Memory B cell (primary cell): ENCODE measurements around the gene AMMECR1.
"Not testable (repeated sequence)": the region's sequence is repeated elsewhere in the genome, so short reads cannot be mapped to it uniquely, and the experiment has no call there.

Source experiments
- ATAC-seq: fragments of 150-1000 bp; cut with Tn5 transposase; 2 replicates; pipeline ENCODE4 v1.10.0; 2021; ENCODE audit warnings: low read depth, mild to moderate bottlenecking, moderate library complexity
- DNase-seq, 2 donors: peaks; one replicate each; pipeline ENCODE4 v3.0.0; 2022; ENCODE audit warnings: low spot score in 2 of 2
- H3K27ac Mint-ChIP-seq: one replicate; pipeline ENCODE4 v1.8.0; 2022; ENCODE audit warnings: mild to moderate bottlenecking, moderate library complexity, mixed read lengths
- H3K27me3 Mint-ChIP-seq: one replicate; pipeline ENCODE4 v1.8.0; 2022; ENCODE audit warnings: mixed read lengths
- H3K36me3 Mint-ChIP-seq: one replicate; pipeline ENCODE4 v1.8.0; 2022; ENCODE audit warnings: mild to moderate bottlenecking, mixed read lengths
- H3K4me1 Mint-ChIP-seq: one replicate; pipeline ENCODE4 v1.8.0; 2022; ENCODE audit warnings: mixed read lengths
- H3K4me3 Mint-ChIP-seq: one replicate; pipeline ENCODE4 v1.8.0; 2022; ENCODE audit warnings: mild to moderate bottlenecking, moderate library complexity, mixed read lengths
- H3K9me3 Mint-ChIP-seq: one replicate; pipeline ENCODE4 v1.8.0; 2022; ENCODE audit warnings: mixed read lengths

AMMECR1 gene

GRCh38 chrX:110259117-110259516, 58.8 kb downstream of the AMMECR1 start:
- H3K4me1 Mint-ChIP-seq: peaks cover 2% of the 10 kb centered on the region
- H3K27ac Mint-ChIP-seq: no peak overlapping the region
- no peak for ATAC-seq

DNA sequence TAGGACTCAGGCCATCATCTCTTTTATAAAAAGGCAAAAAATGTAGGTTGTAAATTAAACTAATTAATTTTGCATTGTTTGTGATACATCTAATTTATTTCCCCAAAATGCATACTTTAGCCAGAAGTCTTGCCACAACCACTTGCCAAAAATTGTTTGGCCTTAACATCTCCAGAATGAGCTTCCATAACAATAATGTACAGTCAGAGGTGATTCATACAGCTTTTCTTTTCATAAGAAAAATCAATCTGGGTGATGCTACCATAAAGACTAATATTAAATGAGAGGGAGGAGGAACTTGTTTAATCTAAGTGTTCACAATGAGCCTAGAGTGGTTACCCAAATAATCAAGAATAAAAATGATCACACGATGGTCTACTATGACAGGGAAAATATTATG, 59.3 kb downstream of the AMMECR1 start:
- Mint-ChIP-seq H3K27ac (no peak overlapping the region), H3K4me1 (peaks cover 2% of the 10 kb centered on the region), H3K36me3 (peaks cover 2% of the 10 kb centered on the region), H3K27me3 (no peaks in the 10 kb centered on the region), H3K9me3 (no peaks in the 10 kb centered on the region), H3K4me3 (no peak overlapping the region)
- no peak for DNase-seq
- no peak for ATAC-seq

More at GRCh38 chrX:110259117-110259516, 58.8 kb downstream of the AMMECR1 start:
- Mint-ChIP-seq H3K9me3 (no peaks in the 10 kb centered on the region), H3K4me3 (no peak overlapping the region), H3K36me3 (peaks cover 4% of the 10 kb centered on the region), H3K27me3 (no peaks in the 10 kb centered on the region)
- DNase-seq: no peak

GRCh38 chrX:110257889-110258288, 60.0 kb downstream of the AMMECR1 start:
- peaks cover 3% of the 10 kb centered on the region for H3K4me1 Mint-ChIP-seq
- no peaks in the 10 kb centered on the region for H3K27me3 Mint-ChIP-seq
- H3K36me3 Mint-ChIP-seq: peaks cover 3% of the 10 kb centered on the region
- DNase-seq (no peak), ATAC-seq (no peak)
- no peak overlapping the region for H3K4me3 Mint-ChIP-seq
- no peak overlapping the region for H3K27ac Mint-ChIP-seq
- no peaks in the 10 kb centered on the region for H3K9me3 Mint-ChIP-seq

DNA sequence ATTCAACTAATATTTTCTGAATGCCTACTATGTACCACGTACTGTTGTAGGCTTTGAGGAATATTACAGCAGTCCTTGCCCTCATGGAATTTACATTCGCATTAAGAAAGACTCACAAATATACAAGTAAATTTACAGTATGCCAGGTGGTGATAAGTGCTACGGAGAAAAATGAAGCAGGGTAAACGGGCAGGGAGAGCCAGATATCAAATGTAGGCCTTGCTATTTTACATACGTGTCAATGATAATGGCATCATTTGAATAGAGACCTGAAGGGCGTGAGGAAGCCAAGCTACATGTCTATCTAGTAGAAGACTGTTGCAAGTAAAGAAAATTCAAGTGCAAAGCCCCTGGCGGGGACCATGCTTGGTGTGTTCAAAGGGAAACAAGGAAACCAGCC, 65.2 kb downstream of the AMMECR1 start:
- Mint-ChIP-seq H3K4me1 (peaks cover 19% of the 10 kb centered on the region), H3K27ac (no peak overlapping the region)

GRCh38 chrX:110251961-110252360, 65.9 kb downstream of the AMMECR1 start:
- peaks cover 12% of the 10 kb centered on the region for H3K36me3 Mint-ChIP-seq
- DNase-seq (no peak), ATAC-seq (no peak)
- no peaks in the 10 kb centered on the region for H3K27me3 Mint-ChIP-seq
- H3K4me1 Mint-ChIP-seq: peaks cover 20% of the 10 kb centered on the region
- no peaks in the 10 kb centered on the region for H3K9me3 Mint-ChIP-seq
- H3K27ac Mint-ChIP-seq: no peak overlapping the region
- H3K4me3 Mint-ChIP-seq: no peak overlapping the region

More for the DNA sequence above, 65.2 kb downstream of the AMMECR1 start:
- peaks cover 12% of the 10 kb centered on the region for H3K36me3 Mint-ChIP-seq
- no peaks in the 10 kb centered on the region for H3K27me3 Mint-ChIP-seq
- H3K9me3 Mint-ChIP-seq: no peaks in the 10 kb centered on the region
- DNase-seq (no peak), ATAC-seq (no peak)
- no peak overlapping the region for H3K4me3 Mint-ChIP-seq

DNA sequence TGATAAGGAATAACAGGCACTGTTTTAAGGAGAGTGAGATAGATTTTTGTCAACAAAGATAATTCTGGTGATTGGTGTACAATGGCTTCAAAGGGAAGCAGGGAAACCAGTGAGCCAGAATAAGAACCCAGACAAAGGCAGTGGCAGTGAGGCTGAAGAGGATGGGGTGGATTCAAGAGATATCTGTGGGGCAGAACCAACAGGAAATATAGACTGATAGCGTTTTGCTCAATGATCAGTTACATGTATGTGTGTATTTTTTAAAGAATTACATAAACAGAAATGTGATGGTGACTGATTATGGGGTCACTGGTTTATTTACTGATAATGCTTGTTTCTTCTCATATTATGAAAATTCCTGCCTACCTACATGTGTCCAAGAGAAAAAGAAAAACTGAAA, 66.4 kb downstream of the AMMECR1 start:
- no peak for DNase-seq
- Mint-ChIP-seq H3K4me3 (no peak overlapping the region), H3K27me3 (no peaks in the 10 kb centered on the region), H3K9me3 (no peaks in the 10 kb centered on the region), H3K4me1 (peaks cover 23% of the 10 kb centered on the region), H3K27ac (no peak overlapping the region), H3K36me3 (peaks cover 12% of the 10 kb centered on the region)
- no peak for ATAC-seq

DNA sequence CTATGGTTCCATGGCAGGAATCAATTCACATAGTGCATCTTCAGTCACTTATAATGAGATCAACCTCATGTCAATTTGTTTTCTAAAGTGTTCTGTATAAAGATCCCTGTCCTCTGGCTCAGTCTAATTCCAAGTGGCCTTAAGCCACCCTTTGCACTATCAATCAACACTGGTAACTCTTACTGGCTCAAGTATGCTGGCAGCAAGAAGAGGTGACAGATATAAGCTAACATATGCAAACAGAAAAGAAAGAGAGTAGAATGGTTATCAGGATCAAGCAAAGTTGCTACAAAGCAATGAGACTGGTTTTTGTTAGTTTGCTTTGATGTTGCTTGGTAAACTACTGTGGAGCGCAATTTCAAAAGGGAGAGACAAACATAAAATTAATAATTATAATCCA, 67.0 kb downstream of the AMMECR1 start:
- Mint-ChIP-seq H3K27ac (peak overlapping the region; percentile 51), H3K27me3 (no peaks in the 10 kb centered on the region), H3K4me1 (peaks cover 25% of the 10 kb centered on the region), H3K9me3 (no peaks in the 10 kb centered on the region), H3K36me3 (peaks cover 12% of the 10 kb centered on the region), H3K4me3 (no peak overlapping the region)
- DNase-seq (no peak), ATAC-seq (no peak)

DNA sequence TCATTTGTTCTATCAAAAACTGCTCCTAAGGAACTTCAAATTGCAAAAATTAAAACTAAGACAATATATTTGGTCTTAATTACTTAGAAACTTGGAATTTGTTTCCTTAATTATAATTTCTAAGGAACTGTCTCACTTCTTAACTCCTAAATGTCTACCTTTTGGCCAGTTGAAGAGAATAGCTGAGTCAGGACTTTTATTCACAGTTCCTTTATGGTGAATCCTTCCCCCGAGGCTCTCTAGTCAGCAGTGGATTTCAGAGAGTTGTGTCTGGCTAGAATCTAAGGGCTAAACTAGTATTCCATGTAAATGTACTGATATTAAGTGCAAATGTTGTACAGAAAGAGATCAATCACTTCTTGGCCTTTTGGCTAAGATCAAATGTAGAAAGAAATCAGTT, 69.3 kb downstream of the AMMECR1 start:
- DNase-seq: no peak
- peaks cover 36% of the 10 kb centered on the region for H3K4me1 Mint-ChIP-seq
- H3K27ac Mint-ChIP-seq: peak overlapping the region; percentile 15
- no peaks in the 10 kb centered on the region for H3K9me3 Mint-ChIP-seq
- no peak for ATAC-seq
- peaks cover 15% of the 10 kb centered on the region for H3K36me3 Mint-ChIP-seq
- H3K4me3 Mint-ChIP-seq: no peak overlapping the region
- H3K27me3 Mint-ChIP-seq: no peaks in the 10 kb centered on the region

DNA sequence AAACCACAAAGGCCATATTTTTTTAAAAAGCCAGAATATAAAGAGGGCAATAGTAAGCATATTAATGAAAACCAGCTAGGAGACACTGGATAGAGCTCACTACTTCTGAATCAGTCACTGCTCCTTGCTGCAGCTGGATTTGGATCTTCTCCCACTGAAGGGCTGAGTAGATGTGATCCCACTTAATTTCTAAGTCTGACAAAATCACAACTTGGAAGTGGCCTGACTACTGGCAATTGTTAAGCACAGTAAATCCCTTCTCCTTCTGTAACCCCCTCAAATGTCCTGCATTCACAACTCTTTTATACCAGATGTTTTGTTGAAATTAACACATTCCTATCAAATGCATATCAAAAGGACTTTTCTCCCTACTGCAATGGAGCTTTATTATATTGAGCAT, 72.9 kb downstream of the AMMECR1 start:
- Mint-ChIP-seq H3K27ac (peak overlapping the region; percentile 68), H3K4me1 (peaks cover 26% of the 10 kb centered on the region), H3K36me3 (peaks cover 21% of the 10 kb centered on the region), H3K9me3 (peaks cover 2% of the 10 kb centered on the region), H3K27me3 (no peaks in the 10 kb centered on the region), H3K4me3 (no peak overlapping the region)
- ATAC-seq (no peak), DNase-seq (no peak)

DNA sequence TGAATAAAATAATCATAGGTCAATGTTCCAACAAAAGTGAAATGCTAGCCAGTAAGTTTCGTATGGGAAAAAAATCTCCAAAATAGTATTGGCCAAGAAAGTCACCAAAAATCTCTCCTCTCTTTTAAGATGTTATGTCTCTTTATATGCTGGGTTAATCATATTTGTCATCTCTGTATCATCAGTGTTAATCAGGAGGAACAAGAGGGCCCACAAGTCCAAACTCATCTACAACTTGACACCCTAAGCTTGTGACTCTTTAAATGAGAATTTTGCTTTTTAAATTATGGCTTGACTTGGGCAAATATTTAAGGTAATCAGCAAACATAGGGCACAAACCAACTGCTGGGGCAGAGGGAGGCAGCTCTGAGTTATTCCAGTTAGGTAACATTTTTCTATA, 75.5 kb downstream of the AMMECR1 start:
- no peak for DNase-seq
- peaks cover 19% of the 10 kb centered on the region for H3K36me3 Mint-ChIP-seq
- H3K9me3 Mint-ChIP-seq: peaks cover 5% of the 10 kb centered on the region
- H3K4me3 Mint-ChIP-seq: no peak overlapping the region
- peak overlapping the region; percentile 58 for H3K27ac Mint-ChIP-seq
- no peak for ATAC-seq
- peaks cover 29% of the 10 kb centered on the region for H3K4me1 Mint-ChIP-seq
- no peaks in the 10 kb centered on the region for H3K27me3 Mint-ChIP-seq

DNA sequence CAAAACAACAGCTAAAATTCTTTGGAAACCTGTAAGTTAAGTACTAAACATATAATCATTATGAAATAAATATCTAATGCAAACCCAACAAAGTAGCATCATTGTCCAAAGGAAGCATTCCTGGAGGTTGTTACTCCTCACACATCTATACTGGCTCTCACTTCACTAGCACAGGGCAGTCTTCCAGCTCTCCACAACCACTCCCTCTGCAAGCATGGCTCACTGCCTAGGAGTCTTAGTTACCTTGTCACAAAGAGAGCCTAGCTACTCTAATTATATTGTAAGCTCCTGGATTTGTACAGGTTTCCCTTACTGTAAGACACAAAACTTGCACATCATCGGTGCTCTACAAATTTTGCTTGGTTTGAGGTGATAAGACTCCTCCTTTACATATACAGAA, 76.1 kb downstream of the AMMECR1 start:
- no peak overlapping the region for H3K4me3 Mint-ChIP-seq
- ATAC-seq: no peak
- peaks cover 26% of the 10 kb centered on the region for H3K4me1 Mint-ChIP-seq
- peaks cover 19% of the 10 kb centered on the region for H3K36me3 Mint-ChIP-seq
- no peaks in the 10 kb centered on the region for H3K27me3 Mint-ChIP-seq
- H3K27ac Mint-ChIP-seq: peak overlapping the region; percentile 58
- peaks cover 5% of the 10 kb centered on the region for H3K9me3 Mint-ChIP-seq
- no peak for DNase-seq

- ATAC-seq (peak; percentile 63), DNase-seq (peak in 1 of 2 donors; percentile 0)
- not testable (repeated sequence) for H3K27me3 Mint-ChIP-seq, H3K4me3 Mint-ChIP-seq, H3K9me3 Mint-ChIP-seq
- H3K27ac Mint-ChIP-seq: peak overlapping the region; percentile 79
- H3K4me1 Mint-ChIP-seq: peaks cover 12% of the 10 kb centered on the region
- H3K36me3 Mint-ChIP-seq: peaks cover 20% of the 10 kb centered on the region
Observed at GRCh38 chrX:110238259-110238658, 79.6 kb downstream of the AMMECR1 start.

DNA sequence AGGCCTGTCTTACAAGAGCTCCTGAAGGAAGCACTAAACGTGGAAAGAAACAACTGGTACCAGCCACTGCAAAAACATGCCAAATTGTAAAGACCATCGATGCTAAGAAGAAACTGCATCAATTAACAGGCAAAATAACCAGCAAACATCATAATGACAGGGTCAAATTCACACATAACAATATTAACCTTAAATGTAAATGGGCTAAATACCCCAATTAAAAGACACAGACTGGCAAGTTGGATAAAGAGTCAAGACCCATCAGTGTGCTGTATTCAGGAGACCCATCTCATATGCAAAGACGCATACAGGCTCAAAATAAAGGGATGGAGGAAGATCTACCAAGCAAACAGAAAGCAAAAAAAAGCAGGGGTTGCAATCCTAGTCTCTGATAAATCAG, 86.4 kb downstream of the AMMECR1 start:
- ATAC-seq, H3K9me3 Mint-ChIP-seq, H3K4me3 Mint-ChIP-seq, DNase-seq, H3K27ac Mint-ChIP-seq, H3K27me3 Mint-ChIP-seq: not testable (repeated sequence)
- Mint-ChIP-seq H3K4me1 (peaks cover 11% of the 10 kb centered on the region), H3K36me3 (peaks cover 15% of the 10 kb centered on the region)

DNA sequence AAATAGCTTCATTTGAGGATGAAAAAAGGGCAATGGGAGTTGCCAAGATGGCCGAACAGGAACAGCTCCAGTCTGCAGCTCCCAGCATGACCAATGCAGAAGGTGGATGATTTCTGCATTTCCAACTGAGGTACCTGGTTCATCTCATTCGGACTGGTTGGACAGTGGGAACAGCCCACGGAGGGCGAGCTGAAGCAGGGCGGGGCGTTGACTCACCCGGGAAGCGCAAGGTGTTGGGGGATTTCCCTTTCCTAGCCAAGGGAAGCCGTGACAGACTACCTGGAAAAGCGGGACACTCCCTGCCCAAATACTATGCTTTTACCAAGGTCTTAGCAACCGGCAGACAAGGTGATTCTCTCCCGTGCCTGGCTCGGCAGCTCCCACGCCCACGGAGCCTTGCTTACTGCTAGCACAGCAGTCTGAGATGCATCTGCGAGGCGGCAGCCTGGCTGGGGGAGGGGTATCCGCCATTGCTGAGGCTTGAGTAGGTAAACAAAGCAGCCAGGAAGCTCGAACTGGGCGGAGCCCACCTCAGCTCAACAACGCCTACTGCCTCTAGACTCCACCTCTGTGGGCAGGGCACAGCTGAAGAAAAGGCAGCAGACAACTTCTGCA, 88.3 kb downstream of the AMMECR1 start:
- H3K27me3 Mint-ChIP-seq, H3K27ac Mint-ChIP-seq, H3K9me3 Mint-ChIP-seq, ATAC-seq: not testable (repeated sequence)
- peak in 1 of 2 donors; percentile 7 for DNase-seq
- Mint-ChIP-seq H3K4me3 (peak overlapping the region; percentile 29), H3K36me3 (peaks cover 14% of the 10 kb centered on the region), H3K4me1 (peaks cover 14% of the 10 kb centered on the region)

GRCh38 chrX:110228453-110228852, 89.4 kb downstream of the AMMECR1 start:
- H3K9me3 Mint-ChIP-seq: peaks cover 2% of the 10 kb centered on the region
- DNase-seq (no peak), ATAC-seq (no peak)
- no peaks in the 10 kb centered on the region for H3K27me3 Mint-ChIP-seq
- H3K4me1 Mint-ChIP-seq: peaks cover 14% of the 10 kb centered on the region
- H3K36me3 Mint-ChIP-seq: peaks cover 12% of the 10 kb centered on the region
- H3K4me3 Mint-ChIP-seq: no peak overlapping the region
- H3K27ac Mint-ChIP-seq: no peak overlapping the region
